NOMO-1 (cell line): ENCODE measurements around the gene CFAP61.

Source experiments
- DNase-seq, 2 experiments: peaks; one replicate each; lab custom pipeline; 2025; ENCODE audit not compliant: unreplicated experiment in 2 of 2; lab: John Stamatoyannopoulos, UW

Gene CFAP61

DNA sequence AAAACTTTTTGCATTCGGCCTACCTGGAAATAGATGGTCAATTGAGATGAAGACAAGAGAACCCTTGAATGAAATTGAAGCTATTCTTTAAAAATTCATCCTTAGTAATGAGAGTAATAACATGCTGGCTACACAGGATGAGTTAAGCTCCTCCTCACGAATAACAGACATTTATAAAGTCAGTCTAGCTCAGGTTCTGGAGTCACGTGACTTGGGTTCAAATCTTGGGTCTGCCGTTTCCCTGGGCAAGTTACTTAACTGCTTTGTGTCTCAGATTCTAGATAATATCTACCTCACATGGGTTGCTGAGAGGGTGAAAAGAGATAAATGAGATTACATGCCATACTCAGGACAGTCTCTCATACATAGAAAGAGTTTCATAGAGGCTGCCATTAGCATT is 214.2 kb downstream of the CFAP61 start:
- DNase-seq = no peak

DNA sequence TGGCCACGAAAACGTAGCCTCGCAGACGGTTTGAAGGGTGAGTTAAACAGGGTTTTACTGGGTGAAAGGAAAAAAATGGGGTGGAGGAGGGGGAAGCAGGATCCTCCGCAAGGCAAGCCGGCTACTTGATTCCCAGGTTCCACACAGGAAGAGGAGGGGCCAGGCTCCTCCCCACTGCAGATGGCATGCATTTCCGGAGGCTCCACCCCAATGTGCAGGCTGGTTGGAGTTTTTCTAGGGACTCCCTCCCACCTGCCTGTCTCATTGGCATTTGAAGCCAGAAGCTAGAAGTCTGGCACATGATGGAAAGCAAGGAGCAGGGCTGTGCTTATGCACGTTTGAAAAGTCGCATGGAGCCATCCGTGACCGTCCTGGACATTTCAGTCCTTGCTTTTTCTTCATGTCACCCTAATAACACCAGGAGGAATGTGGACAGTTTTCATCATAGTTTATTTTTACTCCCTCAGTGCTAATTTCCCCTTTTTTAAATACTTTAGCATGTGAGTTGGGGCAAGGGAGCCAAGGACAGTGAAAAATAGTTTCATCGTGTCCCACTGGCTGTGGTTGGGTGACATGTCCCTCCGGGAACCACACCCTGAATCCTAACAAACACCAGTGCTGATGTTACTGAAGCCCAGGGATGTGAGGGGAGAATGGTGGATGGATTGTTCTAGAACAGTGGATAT is 215.5 kb downstream of the CFAP61 start:
- DNase-seq = peak; percentile 38 to 57

DNA sequence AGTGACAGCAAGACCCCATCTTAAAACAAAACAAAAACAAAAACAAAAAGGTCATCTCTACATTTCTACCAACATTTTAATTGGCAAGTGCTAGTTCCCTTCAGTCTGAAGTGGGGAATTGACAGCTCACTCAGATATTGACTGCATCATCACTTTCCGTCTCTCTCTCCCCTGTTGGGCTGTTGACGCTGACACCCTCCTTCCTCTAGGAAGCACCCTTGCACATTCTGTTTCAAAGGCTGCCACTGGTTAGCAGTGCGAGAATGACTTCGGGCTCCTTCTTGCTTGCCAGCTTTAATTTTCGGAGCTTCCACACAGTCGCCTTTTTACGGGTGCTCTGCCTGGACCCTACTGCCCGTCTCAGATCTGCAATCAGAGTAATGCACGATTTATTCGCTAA is 218.9 kb downstream of the CFAP61 start:
- no peak for DNase-seq

DNA sequence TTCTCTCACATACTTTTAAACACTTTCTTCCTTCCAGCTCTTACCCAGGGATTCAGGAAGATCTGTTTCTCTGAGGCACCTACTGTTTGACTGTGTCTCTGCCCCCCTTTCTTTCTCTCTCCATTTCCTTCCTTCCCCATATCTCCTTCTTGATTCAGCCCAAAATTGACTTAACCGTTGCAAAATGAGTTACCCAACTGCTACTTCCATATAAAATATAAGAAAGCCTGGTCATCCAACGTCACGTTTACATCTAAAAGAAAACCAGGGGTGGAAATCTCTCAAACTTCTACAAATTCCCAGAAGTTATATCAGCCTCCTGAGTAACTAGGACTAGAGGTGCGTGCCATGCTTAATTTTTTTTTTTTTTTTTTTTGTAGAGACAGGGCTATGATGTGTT is 220.4 kb downstream of the CFAP61 start:
- peak; percentile 19 to 50 for DNase-seq

DNA sequence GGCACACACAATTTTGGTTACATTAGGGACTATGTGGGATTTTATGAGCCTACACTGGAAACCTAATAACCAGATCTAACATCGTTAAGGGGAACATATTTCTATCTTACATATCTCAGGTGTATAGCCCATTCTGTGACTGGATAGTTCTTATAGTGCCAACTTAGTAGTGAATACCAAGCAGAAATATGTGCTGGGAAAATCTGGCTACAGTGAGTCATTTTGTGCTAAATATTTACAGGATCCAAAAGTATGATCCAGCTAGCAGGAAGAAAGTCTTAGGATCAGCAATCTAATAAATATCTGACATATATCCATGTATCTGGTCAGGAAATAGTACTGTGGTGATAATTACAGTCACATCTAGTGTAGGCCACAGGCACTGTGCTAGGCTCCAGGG is 221.0 kb downstream of the CFAP61 start:
- DNase-seq = no peak

DNA sequence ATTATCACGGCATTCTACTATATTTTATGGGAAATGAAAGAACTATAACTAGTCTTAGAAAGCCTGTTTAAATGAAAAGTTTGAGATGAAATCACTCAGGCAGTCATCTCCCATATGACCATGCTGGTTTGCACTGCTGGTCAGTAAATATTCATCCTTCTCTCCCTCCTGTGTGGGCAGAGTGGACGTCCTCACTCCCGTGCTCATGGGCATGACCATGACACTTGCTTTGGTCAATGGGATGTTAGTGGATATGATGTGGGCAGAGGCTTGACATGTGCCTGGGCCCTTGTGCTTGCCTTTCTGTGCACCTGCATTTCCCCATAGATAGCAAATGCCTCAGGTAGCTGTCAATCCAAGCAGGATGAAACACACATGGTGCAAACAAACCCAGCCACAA is 222.5 kb downstream of the CFAP61 start:
- DNase-seq = no peak

DNA sequence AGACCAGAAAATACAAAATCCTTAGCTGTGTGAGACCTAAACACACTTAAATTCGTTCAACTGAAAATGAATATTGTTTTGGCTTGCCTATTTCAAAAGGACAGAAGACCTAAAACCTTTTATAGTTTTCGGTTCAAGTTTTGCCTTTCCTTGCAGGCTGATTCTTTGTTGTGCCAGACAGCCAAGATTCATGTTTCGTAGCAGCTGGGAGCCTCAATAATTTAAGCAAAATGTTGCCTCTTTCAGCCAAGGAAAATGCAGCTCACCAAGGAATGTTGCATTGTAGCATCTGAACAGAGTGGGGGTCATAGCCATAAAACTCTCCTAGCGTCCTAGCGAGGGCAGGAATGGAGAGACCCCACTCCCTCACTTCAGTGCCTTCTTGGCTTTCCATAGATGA is 223.3 kb downstream of the CFAP61 start:
- no peak for DNase-seq

DNA sequence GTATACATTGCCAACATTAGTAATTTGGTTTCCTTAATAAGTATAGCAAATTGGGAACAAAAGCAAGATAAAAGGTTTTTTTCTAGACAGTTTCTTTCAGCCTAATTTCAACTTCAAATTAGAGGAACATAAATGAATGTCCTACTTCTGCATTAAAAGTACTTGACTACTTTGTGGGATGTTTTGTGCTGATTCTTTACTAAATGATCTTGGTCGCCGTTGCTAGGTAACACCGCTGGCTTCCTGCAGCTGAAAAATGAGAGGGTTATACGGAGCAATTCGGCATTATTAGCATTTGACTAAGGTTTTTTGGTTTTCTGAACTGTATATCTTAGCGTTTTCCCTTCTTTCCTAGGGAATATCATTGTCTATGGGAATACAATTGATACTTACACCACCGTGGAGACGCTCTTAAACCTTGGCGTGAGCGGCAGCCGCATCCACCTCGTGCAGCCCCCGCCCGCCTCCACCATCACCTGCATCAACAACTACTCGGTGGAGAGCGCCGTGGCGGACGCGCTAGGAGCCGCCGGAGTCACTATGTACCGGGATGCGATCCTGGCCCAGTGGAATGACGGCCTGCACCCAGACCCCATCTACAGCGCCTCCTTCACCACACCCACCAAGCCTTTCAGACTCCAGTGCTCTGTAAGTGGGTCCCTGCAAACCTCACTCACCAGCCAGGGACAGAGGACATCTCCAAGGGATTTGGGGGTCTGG is 224.6 kb downstream of the CFAP61 start:
- peak; percentile 6 to 53 for DNase-seq

DNA sequence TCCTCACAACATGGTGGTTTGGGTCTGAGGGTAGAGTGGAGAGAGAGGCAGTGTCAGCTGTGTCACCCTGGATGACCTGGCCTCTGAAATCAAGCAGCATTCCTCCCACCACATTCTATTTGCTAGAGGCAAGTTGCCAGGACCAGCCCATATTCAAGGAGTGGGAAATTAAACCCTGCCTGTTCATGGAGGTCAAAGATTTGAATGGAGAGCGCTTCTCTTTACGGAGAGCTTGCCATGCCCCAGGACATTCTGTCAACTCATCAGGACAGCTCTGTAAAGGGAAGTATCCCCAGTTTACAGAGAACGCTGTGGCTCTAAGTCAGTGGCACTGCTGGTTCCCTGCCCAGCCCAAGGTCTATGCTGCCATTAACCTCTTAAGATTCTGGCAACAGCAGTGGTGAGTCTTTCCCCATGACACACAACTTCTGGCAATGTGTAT is 225.6 kb downstream of the CFAP61 start:
- no peak for DNase-seq

DNA sequence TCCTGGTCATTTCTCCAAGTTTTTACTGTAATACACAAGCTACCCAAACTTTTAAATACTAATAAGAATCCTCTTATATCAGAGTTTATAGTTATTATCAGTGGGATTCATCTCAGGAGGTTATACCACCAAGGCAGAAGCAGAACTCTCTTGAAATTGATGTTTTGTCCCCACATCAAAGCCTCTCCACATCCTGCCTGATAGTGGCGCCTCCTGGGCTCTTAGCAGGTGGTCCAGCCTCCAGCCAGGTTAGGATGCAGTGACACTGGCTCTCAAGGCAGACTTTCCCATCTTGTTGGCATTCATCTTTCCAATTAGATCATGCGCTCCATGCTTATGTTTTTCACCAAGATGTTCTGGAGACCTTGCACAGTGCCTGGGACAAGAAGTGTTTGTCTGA is 233.7 kb downstream of the CFAP61 start:
- no peak for DNase-seq

DNA sequence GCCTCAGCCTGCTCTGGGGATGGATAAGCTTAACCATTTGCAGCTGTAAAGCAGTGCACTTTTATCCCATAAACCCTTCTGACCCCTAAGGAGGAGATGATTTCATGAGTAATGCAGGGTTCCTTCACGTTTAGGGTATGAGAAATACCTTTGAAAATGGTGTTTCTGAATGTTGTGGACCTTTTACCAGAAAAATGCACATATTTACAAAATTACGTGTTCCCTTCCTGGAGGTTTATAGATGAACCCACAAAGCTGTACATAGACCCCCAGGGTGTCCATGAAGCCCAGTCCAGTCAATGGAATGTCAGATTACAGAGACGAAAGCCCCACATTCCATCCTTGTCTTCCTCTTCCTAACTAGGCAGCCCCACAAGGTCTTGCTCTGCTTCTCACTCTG is 237.0 kb downstream of the CFAP61 start:
- DNase-seq = no peak

DNA sequence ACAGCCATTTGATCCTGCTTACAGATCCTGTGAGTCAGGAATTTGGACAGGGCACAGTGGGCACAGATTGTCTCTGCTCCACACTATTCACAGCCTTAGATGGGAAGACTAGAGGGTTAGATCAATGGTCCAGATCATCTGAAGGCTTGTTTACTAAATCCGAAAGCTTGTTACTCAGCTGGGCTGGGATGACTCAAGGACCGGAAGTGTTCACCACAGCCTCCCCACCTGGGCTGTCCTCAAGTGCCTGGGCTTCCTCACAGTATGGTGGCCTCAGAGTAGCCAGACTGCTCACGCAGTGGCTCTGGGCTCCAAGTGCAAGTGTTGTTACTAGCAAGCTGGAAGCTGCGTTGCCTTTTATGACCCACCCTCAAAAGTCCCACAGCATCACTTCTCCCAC is 240.1 kb downstream of the CFAP61 start:
- no peak for DNase-seq

DNA sequence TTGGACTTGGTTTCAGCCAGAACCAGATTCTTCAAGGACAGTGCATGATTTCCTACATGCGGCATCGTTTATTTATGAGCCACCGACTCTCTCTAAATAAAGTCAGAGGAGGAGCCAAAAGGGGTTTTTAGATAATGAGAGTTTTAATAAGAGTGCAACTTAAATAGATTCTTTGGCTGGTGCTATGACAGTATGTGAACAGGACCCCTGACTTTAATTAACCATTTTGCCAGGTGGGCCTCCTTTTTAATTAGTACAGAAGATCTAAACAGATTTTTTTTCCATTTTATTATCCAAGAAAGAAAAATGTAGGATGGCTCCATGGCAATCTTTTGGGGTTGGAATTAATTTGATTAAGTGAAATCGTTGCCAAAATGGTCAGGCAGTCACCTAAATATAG is 240.8 kb downstream of the CFAP61 start:
- no peak for DNase-seq

DNA sequence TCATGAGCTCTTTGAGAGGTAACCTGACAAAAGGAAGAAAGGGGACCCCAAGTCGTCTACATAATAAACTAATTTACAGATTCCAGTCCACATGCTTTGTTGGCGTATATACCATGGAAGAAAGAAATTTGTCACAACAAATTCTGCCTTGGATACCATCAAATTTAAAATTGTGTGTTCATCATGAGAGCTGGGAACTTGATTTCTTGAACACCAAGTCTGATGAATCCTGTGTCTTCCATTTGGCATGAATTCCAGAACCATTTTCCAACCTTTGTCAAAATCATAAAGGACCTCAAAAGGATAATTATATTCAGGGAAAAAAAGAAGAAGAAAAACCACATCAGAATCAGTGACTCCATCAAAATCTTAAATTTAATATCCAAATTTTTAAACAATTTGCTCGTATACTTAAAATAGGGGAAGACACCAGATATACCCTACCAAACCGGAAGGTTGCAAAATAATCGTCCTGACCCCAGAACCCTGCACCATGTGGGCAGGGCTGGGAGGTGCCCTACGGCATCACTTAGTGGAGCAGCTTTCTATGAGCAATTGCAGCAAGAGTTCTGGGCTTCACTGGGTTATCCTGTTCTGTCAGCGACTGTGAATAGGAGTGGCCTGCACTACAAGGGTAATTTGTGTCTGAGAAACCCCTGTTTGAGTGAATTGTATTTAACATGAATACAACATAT is 241.5 kb downstream of the CFAP61 start:
- peak; percentile 15 to 54 for DNase-seq

DNA sequence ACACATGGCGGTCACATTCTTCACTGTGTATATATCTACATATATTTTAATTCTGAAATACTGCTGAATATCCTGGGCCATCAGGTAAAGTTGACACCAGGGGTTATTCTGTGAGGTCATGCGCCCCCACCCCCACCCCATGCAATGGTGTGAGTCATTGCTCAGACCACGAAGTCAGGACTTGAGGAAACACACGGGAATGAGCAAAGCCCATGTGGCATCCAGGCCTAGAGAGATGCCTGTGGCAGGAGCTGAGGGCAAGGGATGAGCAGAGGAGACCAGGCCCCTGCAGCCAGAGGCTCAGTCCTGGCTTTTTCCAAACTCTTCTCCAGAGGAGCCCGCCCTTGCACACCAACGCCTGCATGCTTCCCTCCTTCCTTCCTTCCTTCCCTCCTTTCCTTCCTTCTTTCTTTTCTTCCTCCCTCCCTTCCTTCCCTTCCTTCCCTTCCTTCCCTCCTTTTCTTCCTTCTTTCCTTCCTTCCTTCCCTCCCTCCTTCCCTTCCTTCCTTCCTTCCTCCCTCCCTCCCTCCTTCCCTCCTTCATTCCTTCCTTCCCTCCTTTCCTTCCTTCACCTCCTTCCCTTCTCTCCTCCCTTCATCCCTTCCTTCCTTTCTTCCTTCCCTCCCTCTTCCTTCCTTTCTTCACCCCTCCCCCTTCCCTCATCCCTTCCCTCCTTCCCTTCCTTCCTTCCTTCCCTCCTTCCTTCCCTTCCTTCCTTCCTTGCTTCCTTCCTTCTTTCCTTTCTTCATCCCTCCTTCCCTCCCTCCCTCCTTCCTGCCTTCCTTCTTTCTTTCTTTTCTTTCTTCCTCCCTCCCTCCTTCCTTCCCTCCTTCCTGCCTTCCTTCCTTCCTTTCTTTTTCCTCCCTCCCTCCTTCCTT is 243.5 kb downstream of the CFAP61 start:
- no peak for DNase-seq

DNA sequence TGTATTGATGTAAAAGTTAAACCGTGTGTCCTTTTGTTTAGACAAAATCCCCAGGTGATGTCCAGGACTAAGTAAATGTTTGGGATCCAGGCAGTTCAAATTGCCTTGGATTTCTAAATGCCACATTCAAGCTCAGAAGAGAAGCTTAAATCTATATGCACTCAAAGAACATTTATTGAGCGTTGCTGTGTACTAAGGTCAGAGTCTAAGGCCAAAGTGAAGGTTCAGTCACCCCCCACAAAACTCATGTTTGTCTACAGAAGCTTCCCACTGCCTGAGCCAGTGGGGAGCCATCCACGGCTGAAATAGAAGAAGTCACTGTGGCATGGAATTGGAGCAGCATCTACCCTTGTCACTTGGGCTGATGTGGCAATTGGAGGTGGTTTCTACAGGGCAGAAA is 244.8 kb downstream of the CFAP61 start:
- no peak for DNase-seq

DNA sequence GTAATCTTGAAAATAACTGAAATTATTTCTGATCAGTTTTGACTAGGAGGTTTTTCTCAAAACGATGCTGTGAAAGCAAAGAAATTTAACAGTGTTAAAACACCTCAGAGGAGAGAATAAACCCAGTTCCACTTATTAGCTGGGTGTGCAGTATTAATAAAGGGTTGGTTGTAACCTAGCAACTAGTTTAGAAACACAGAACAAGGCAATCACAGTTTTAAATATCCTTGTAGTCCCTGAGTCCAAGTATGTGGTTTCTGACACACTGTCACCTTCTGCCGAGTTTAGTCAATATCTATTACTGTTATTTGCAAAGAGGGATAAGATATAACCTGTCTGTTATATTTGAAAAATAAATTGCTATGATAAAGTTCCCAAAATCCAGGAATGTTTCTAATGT is 245.4 kb downstream of the CFAP61 start:
- DNase-seq = no peak

DNA sequence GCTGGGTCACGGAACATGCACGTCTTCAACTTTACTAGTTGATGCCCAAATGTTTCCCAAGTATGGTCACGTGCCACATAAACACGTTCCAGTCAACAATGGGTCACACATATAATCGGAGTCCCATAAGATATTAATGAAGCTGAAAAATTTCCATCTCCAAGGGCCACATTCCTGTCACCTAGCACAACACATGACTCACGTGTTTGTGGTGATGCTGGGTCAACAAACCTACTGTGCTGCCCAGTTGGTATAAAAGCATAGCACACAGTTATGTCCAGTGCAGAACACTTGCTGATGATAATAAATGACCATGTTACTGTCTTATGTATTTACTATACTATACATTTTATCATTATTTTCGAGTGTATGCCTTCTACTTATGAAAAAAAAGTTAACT is 247.6 kb downstream of the CFAP61 start:
- DNase-seq = no peak

DNA sequence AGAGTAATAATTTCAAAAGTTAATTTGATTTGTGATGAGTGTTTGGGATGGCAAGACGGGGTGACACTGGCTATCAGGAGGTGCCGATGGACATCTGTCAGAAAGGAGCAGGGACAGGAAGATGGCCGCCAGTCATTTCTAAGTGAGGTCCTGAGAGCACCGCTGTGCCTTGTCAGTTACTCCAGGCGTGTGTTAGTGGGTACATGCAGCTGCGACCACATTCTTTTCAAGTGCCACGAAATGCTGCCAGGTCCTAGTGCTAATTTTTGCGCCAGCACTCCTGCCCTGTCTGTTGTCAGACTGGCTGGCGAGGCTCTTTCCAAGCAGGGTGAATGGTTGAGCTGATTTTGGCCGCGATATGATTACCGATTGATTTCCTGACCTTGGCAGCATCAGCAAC is 251.0 kb downstream of the CFAP61 start:
- no peak for DNase-seq

DNA sequence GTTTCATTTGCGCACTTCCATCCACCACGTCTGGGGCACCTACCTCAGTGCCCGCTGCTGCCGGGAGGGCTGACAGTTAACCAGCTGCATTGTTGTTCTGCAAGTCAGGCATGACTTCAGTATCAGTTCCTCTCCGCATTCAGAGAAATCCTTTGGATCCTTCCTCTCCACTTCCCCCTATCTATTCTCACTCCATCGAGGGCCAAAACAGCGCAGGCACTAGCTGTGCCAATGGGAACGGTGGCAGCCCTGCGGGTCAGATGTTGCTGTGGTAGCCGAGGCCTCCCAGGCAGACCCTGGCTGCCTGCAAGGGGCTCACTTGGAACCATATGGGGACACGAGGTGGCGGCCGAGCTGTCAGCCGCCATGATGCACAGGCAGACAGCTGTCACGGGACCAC is 251.4 kb downstream of the CFAP61 start:
- peak; percentile 55 to 83 for DNase-seq

DNA sequence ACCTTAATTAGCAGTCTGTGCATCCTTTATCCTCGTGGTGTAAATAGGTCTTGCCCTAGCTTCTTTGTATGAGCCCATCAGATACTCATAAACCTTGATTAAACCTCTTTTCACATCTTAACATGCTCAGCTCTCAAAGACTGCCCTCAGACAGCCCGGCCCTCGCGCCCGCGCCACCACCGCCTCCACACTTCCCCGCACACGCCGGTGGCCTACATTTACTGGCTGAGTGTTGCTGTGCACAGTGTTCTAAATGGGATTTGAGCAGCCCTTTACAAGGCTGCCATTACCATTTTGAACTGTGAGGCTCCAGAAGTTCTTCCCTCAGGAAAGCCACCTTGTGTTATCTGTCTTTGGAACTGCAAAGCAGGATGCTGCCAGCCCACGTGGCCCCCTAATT is 252.6 kb downstream of the CFAP61 start:
- no peak for DNase-seq
